Small intestine (tissue), 4 donors: ENCODE results near the gene ARSA. TPM values are rescaled to one million over a fixed set of nuclear protein-coding genes. Genes with fewer than 3 reads are reported as not detected.

Experiments
- polyA plus RNA-seq, 4 donors: library from polyadenylated mRNA; stranded (reverse) in 3 of 4; unstranded in 1 of 4; fragments of 200-250 nt in 3 of 4; fragments of 120-200 nt in 1 of 4; gene quantifications; one replicate each; pipeline versions ENCODE4 v1.2.1 to v1.2.3, GENCODE V29; 2013
- donor health status: healthy with polysubstance abuse.
- donor health status: Bipolar disorder and iron deficiency.
- donor health status: healthy.

The ARSA gene
- polyA plus RNA-seq, 4 donors = 28.2 to 85.9 (median 71.3) TPM

Other genes starting within 250 kb of the ARSA start
- 10 to 100 TPM; 27.3 to 43.7 (median 35.4) TPM for gene SBF1, start 153.1 kb downstream of the ARSA start, polyA plus RNA-seq
- 10 to 100 TPM in 2 of 4 donors, 1 to 10 TPM in 2; 2.2 to 14.7 (median 8.7) TPM for gene ADM2, start 146.6 kb downstream of the ARSA start, polyA plus RNA-seq
- under 1 TPM in 2 of 4 donors, not detected in 2; 0.28 to 0.44 TPM for gene MIOX, start 141.3 kb downstream of the ARSA start, polyA plus RNA-seq
- gene LMF2, start 120.5 kb downstream of the ARSA start, polyA plus RNA-seq = 10 to 100 TPM; 37.8 to 52.8 (median 46.9) TPM
- 10 to 100 TPM; 29.3 to 45.9 (median 39.8) TPM for gene NCAPH2, start 119.9 kb downstream of the ARSA start, polyA plus RNA-seq
- 1 to 10 TPM in 3 of 4 donors, under 1 TPM in 1; 0.92 to 2.7 (median 2.3) TPM for gene SCO2, start 102.6 kb downstream of the ARSA start, polyA plus RNA-seq
- 100 to 1,000 TPM in 1 of 4 donors, 10 to 100 TPM in 3; 10.7 to 172 (median 90.0) TPM for gene TYMP, start 98.1 kb downstream of the ARSA start, polyA plus RNA-seq
- under 1 TPM in 2 of 4 donors, not detected in 2; 0.10 to 0.28 TPM for gene KLHDC7B, start 82.3 kb downstream of the ARSA start, polyA plus RNA-seq
- gene SYCE3, start 65.2 kb downstream of the ARSA start, polyA plus RNA-seq = under 1 TPM in 1 of 4 donors, not detected in 3; 0.33 TPM
- gene CPT1B, start 49.7 kb downstream of the ARSA start, polyA plus RNA-seq = 100 to 1,000 TPM in 1 of 4 donors, 10 to 100 TPM in 3; 14.6 to 115 (median 42.4) TPM
- gene CHKB, start 45.3 kb downstream of the ARSA start, polyA plus RNA-seq = 100 to 1,000 TPM in 3 of 4 donors, 10 to 100 TPM in 1; 61.2 to 371 (median 223) TPM
- 1 to 10 TPM in 2 of 4 donors, under 1 TPM in 2; 0.22 to 3.5 (median 0.82) TPM for gene MAPK8IP2, start 27.4 kb downstream of the ARSA start, polyA plus RNA-seq
- gene SHANK3, start 44.7 kb upstream of the ARSA start, polyA plus RNA-seq = 10 to 100 TPM in 2 of 4 donors, under 1 TPM in 2; 0.27 to 19.6 (median 5.2) TPM
- gene ACR, start 110.1 kb upstream of the ARSA start, polyA plus RNA-seq = 1 to 10 TPM in 1 of 4 donors, under 1 TPM in 1, not detected in 2; 0.25 to 1.1 TPM
- 10 to 100 TPM in 3 of 4 donors, 1 to 10 TPM in 1; 7.6 to 31.3 (median 12.7) TPM for gene RABL2B, start 155.5 kb upstream of the ARSA start, polyA plus RNA-seq